GM12891 (cell line): ENCODE results near the gene EML4.

Experiments used
- POLR2A ChIP-seq: IDR thresholded peaks from 2 replicates; pipeline ENCODE4 v1.6.1; 2011; ENCODE audit warnings: low read depth, low read length, control low read depth
- POLR2AphosphoS5 ChIP-seq: IDR thresholded peaks from 2 replicates; pipeline ENCODE4 v1.6.1; 2011; ENCODE audit warnings: low read depth, low read length, control low read depth

DNA sequence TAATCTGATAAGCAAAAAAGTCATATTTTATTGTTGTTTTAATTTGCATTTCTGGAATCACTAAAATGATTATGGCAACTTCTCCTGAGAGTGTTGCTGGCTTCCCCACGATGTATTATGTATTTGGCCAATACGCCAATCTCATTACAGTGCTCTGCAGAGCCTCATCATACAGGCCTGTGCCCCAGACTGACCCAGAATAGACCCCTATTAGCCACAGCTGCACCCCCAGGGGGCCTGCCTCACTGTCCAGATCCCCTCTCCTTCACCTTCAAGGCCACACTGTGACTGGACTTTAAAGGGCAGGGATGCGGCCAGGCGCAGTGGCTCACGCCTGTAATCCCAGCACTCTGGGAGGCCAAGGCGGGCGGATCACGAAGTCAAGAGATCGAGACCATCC lies 209.3 kb downstream of the EML4 start:
- TF ChIP-seq POLR2A (no peak), POLR2AphosphoS5 (no peak)
